Measurements from ENCODE around the gene TEAD4. TPM values are rescaled to one million over a fixed set of nuclear protein-coding genes. Genes with fewer than 3 reads are reported as not detected.

The TEAD4 gene
- total RNA-seq, 1 experiment from 2014 or later: 127 TPM

GRCh38 chr12:2976581-2976996 lies 17.4 kb downstream of the TEAD4 start:
- no CpG with 5 or more reads among the region's 6 CpGs for WGBS (ENCODE audit: extremely low coverage, insufficient read length, low lambda C conversion rate)
- Histone ChIP-seq H3K9ac (ENCODE audit: extremely low read depth, insufficient read length, low read length) (no peak overlapping the region), H2BK12ac (ENCODE audit: insufficient read length, low read depth, low read length) (no peak overlapping the region), H3K79me2 (ENCODE audit: insufficient read depth, low read length) (peaks cover 20% of the 10 kb centered on the region; the same call in 1 of the 2 replicates), H3K4ac (ENCODE audit: low read depth, low read length) (no peak overlapping the region), H4K5ac (ENCODE audit: insufficient read length, low read depth, low read length) (no peak overlapping the region), H2AK5ac (ENCODE audit: insufficient read length, low read length) (no peak overlapping the region), H3K23ac (ENCODE audit: insufficient read length, low read depth, low read length) (no peak overlapping the region), H2BK15ac (ENCODE audit: low read depth, low read length) (no peak overlapping the region), H3K56ac (ENCODE audit: insufficient read length, low read depth, low read length) (no peak overlapping the region), H4K20me1 (ENCODE audit: control insufficient read depth, insufficient read depth, insufficient read length) (no peaks in the 10 kb centered on the region), H3K14ac (ENCODE audit: insufficient read depth, low read length) (no peak overlapping the region; the same call in 1 of the 2 replicates), H3K4me2 (ENCODE audit: insufficient read depth, insufficient read length, low read length) (no peak overlapping the region), H3K4me1 (ENCODE audit: insufficient read depth, low read length) (peaks cover 11% of the 10 kb centered on the region; the same call in 1 of the 2 replicates), H2AFZ (ENCODE audit: low read length) (no peak overlapping the region), H2BK5ac (ENCODE audit: insufficient read length, low read length) (no peak overlapping the region), H3K27ac (ENCODE audit: insufficient read length, low read depth, low read length) (no peak overlapping the region), H2BK20ac (ENCODE audit: low read depth, low read length, poor library complexity, severe bottlenecking) (no peak overlapping the region), H4K8ac (replicated peaks; ENCODE audit: insufficient read length, low read depth, low read length) (no peak overlapping the region), H3T11ph (ENCODE audit: low read length) (no peak overlapping the region), H3K79me1 (ENCODE audit: insufficient read depth, low read depth, low read length, poor library complexity, severe bottlenecking) (peaks cover 3% of the 10 kb centered on the region), H3K23me2 (ENCODE audit: insufficient read length, low read depth, low read length, poor library complexity, severe bottlenecking) (no peaks in the 10 kb centered on the region), H2BK120ac (ENCODE audit: low read depth, low read length, poor library complexity, severe bottlenecking) (no peak overlapping the region), H3K18ac (ENCODE audit: insufficient read length, low read depth, low read length) (no peak overlapping the region), H4K91ac (ENCODE audit: insufficient read length, low read depth, low read length) (no peak overlapping the region), H3K9me3 (ENCODE audit: control insufficient read depth, low read depth, low read length) (no peaks in the 10 kb centered on the region), H3K27me3 (ENCODE audit: insufficient read depth, low read length) (no peaks in the 10 kb centered on the region)
- Mint-ChIP-seq H3K36me3 (ENCODE audit: insufficient read depth in 1 of 3, low read depth in 3 of 3) (peaks cover 8 to 57% (median 26%) of the 10 kb centered on the region in 3 experiments; a peak in 6 of 7 replicates), H3K4me1 (peaks cover 34 to 37% of the 10 kb centered on the region in 2 experiments), H3K4me3 (no peak overlapping the region), H3K9me3 (no peaks in the 10 kb centered on the region), H3K27me3 (ENCODE audit: low read depth) (no peaks in the 10 kb centered on the region), H3K27ac (peak overlapping the region; percentile 25 to 87 (median 76); a peak in 4 of 7 replicates)
- no peak for TF ChIP-seq CTCF (conservative IDR thresholded peaks at IDR 0.05)
- DNase-seq: peak; percentile 67
